Stimulated activated CD4-positive, alpha-beta T cell treated with anti-CD3 and anti-CD28 coated beads, Interleukin-12 subunit alpha, Interleukin-12 subunit beta, amount 100 ng/mL, for 24 hours (primary cell): Measurements from ENCODE around the gene FOSB.
A peak's percentile ranks its signal among the peaks of the same experiment; 100 is the strongest.

Experiments used
- DNase-seq, 2 experiments: peaks; one replicate each; pipeline ENCODE4 v3.0.0-alpha.2; 2020; ENCODE audit warnings: low read depth in 2 of 2

FOSB gene

DNA sequence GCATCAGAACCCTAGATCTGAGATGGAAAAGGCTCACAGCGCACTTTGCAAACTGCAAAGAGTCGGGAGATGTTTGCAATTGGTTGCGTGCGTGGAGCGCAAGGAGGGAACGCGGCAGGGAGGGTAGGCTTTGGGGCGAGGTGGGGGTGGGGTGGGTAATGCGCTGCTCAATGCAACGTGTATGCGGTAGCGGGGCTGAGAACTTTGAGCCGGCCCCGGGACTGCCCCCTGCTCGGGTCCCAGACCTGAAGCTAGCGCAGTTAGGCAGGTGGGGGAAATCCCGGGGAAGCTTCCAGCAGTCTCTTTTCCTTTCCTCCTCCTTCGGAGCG, 971 bp downstream of the FOSB start:
- DNase-seq, result no peak

GRCh38 chr19:45469132-45469944, 1.5 kb downstream of the FOSB start:
- DNase-seq, result peak; percentile 87 to 90

DNA sequence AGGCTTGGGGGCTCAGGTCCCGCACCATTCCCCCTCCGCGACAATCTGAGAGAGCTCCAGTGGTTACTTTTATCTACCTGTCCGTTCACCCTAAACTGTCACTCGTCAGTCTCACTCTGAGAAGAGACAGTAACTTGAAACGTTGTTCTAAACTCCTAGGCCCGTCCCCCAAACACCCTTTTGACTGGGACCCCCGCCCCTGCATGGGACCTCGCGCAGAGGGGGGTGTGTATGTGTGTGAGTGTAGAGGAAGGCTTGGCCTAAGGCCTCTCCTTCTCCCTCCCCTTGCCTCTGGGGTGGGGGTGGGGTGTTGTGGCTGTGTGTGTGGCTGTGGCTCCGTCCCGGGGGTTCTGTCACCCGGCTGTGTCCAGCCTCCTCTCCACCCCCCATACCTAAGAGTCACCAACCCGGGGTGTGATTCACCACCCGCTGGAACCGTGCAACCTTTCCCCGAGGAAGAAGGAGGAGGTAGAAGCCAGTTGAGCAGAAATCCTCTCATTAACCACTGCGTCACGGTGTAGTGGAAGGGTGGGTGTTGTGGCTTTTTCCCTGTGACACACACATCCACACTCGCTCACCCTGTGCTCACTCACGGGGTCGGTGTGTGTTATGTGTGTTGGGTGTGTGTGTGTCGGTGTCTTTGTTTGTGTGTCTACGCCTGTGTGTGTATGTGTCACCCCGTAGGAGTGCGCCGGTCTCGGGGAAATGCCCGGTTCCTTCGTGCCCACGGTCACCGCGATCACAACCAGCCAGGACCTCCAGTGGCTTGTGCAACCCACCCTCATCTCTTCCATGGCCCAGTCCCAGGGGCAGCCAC, 2.4 kb downstream of the FOSB start:
- no peak for DNase-seq

GRCh38 chr19:45470762-45471081, 2.9 kb downstream of the FOSB start:
- DNase-seq, result no peak

DNA sequence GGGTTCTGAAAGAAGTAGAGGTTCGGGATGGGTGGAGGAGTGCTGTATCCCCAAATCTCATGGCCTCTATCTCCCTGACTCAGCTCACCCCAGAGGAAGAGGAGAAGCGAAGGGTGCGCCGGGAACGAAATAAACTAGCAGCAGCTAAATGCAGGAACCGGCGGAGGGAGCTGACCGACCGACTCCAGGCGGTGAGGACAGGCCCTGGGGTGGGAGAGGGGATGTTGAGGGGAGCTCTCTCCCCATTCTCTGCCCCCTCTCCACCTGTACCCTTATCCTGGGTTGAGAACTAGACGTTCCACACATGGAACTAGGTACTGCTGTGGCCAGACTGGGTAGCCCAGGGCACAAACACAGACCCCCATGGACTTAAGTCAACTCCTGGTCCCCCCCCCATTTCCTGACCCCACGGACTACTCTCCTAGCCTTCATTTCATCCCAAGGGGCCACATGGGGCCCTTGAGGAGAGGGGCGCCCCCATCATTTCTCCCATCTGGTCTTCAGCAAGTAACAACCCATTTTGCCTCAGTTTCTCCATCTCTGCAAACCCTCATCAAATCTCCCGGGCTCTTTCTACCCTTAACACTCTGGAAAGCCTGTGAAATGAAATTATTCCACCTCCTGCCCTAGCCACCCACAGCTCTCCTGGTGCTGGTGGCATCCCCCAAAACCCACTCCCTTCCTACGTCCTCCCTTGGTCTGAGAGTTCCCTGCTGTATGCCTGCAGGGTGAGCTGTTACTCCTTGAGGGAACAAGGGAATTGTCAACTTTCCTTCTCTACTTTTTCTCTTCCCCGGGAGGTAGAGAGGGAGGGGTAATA, 3.5 kb downstream of the FOSB start:
- no peak for DNase-seq

DNA sequence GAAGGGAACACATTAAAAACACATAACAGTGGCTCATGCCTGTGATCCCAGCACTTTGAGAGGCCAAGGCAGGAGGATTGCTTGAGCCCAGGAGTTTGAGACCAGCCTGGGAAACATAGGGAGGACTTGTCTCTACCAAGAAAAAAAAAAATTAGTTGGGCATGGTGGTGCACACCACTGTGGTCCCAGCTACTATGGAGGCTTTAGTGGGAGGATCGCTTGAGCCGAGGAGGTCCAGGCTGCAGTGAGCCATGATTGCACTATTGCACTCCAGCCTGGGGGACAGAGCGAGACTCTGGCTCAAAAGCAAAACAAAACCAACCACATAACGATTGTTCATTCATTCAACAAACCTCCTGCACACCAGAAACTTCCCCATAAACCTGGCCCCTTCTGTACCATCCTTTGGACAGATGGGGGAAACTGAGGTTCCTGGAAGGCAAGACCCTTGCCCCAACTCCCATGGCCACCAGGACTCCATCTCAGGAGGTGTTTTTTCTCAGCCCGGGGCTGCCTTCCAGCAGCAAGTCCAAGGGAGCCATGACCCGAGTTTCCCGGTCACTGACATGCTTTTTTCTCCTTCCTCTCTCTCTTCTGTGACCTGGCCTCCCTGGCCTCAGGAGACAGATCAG, 4.3 kb downstream of the FOSB start:
- no peak for DNase-seq

DNA sequence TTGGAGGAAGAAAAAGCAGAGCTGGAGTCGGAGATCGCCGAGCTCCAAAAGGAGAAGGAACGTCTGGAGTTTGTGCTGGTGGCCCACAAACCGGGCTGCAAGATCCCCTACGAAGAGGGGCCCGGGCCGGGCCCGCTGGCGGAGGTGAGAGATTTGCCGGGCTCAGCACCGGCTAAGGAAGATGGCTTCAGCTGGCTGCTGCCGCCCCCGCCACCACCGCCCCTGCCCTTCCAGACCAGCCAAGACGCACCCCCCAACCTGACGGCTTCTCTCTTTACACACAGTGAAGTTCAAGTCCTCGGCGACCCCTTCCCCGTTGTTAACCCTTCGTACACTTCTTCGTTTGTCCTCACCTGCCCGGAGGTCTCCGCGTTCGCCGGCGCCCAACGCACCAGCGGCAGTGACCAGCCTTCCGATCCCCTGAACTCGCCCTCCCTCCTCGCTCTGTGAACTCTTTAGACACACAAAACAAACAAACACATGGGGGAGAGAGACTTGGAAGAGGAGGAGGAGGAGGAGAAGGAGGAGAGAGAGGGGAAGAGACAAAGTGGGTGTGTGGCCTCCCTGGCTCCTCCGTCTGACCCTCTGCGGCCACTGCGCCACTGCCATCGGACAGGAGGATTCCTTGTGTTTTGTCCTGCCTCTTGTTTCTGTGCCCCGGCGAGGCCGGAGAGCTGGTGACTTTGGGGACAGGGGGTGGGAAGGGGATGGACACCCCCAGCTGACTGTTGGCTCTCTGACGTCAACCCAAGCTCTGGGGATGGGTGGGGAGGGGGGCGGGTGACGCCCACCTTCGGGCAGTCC, 5.0 kb downstream of the FOSB start:
- DNase-seq, result no peak

- DNase-seq, result no peak
Measured at GRCh38 chr19:45473367-45473681, 5.5 kb downstream of the FOSB start.

DNA sequence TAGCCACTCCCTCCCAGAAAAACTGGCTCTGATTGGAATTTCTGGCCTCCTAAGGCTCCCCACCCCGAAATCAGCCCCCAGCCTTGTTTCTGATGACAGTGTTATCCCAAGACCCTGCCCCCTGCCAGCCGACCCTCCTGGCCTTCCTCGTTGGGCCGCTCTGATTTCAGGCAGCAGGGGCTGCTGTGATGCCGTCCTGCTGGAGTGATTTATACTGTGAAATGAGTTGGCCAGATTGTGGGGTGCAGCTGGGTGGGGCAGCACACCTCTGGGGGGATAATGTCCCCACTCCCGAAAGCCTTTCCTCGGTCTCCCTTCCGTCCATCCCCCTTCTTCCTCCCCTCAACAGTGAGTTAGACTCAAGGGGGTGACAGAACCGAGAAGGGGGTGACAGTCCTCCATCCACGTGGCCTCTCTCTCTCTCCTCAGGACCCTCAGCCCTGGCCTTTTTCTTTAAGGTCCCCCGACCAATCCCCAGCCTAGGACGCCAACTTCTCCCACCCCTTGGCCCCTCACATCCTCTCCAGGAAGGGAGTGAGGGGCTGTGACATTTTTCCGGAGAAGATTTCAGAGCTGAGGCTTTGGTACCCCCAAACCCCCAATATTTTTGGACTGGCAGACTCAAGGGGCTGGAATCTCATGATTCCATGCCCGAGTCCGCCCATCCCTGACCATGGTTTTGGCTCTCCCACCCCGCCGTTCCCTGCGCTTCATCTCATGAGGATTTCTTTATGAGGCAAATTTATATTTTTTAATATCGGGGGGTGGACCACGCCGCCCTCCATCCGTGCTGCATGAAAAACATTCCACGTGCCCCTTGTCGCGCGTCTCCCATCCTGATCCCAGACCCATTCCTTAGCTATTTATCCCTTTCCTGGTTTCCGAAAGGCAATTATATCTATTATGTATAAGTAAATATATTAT, 6.1 kb downstream of the FOSB start:
- DNase-seq, result no peak

GRCh38 chr19:45474606-45475521, 7.1 kb downstream of the FOSB start:
- no peak for DNase-seq

- no peak for DNase-seq
Measured at GRCh38 chr19:45475537-45476291, 7.9 kb downstream of the FOSB start.

DNA sequence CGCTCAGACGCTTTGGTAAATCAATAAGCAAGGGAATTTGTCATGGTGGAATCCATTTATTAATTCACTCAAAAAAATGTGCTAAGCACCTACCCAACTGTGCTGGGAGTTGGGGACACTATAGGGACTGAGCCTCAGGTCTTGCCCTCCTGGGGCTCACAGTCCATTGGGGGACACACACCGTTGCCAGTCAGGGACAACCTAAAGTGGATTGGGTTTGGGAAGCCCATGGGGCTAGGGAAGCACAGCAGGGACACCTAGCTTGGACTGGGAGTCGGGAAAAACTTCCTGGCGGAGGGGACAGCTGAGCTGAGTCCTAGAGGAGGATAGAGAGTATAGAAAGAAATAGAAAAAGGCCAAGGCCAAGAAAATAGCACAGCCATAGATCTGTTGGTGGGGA, 8.5 kb downstream of the FOSB start:
- no peak for DNase-seq

DNA sequence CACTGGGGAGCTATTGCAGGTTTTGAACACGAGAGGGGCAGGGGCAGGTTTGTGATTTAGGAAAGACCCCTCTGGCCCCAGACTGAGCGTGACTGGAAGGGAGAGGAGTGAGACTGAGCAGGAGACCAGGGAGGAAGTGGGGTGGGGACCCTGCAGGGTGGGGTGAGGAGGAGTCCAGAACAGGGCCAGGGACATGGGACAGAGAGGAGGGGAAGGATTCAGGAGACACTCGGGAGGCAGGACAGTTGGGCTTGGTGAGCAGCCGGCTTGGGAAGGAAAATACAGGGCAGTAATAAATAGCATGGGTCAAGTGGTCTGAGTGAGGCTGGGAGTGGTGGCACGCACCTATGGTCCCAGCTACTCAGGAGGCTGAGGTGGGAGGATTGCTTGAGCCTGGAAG, 9.4 kb downstream of the FOSB start:
- no peak for DNase-seq

GRCh38 chr19:45477713-45478453, 10.1 kb downstream of the FOSB start:
- DNase-seq, result no peak

- peak; percentile 86 to 94 for DNase-seq
Measured at GRCh38 chr19:45478454-45479238, 10.8 kb downstream of the FOSB start.

- DNase-seq, result no peak
Measured at GRCh38 chr19:45483033-45483432, 15.2 kb downstream of the FOSB start.
